NCI-H128 (cell line): Measurements from ENCODE around the gene MFSD12.
A peak's percentile ranks its signal among the peaks of the same experiment; 100 is the strongest.

Source experiments
- DNase-seq: peaks from one replicate; lab custom pipeline; 2025; ENCODE audit not compliant: unreplicated experiment; lab: John Stamatoyannopoulos, UW

Gene MFSD12

DNA sequence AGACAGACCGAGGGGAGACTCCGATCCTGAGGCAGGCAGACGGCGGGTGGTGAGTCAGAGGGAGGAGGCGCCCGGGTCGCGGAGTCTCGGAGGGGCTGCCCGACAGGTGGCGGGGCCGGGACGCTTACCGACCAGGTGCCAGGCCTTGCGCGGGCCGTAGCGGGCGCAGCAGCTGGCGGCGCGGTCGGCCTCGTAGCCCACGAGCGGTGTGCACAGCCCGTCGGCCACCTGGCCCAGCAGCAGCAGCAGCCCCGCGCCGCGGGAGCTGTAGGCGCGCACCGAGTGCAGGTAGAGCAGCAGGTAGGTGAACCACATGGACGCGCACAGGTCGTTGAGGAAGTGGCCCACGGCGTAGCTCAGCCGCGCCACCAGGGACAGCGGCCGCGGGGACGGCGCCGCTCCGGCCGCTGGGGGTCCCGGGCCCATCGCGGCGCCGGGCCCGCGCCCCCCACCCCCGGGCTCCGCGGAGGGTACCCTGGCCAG, 367 bp downstream of the MFSD12 start:
- peak; percentile 2 for DNase-seq

DNA sequence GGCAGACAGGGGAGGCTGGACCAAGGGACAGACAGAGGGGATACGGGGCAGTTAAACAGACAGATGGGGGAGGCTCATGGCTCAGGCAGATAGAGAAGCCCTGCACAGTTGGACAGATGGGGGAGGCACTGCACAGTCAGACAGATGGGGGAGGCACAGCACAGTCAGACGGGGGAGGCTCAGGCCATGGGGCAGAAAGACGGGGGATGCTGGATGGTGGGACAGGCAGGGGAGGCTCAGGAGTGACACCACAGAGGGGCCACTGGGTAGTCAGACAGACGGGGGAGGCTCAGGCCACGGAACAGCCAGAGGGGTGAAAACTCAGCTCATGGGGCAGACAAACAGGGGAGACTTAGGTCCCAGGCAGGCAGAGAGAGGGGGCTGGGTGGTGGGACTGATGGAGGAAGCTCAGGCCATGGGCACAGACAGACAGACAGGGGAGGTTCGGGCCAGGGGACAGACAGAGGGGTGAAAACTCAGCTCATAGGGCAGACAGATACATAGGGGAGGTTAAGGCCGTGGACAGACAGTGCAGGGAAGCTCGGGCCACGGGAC, 886 bp downstream of the MFSD12 start:
- no peak for DNase-seq

DNA sequence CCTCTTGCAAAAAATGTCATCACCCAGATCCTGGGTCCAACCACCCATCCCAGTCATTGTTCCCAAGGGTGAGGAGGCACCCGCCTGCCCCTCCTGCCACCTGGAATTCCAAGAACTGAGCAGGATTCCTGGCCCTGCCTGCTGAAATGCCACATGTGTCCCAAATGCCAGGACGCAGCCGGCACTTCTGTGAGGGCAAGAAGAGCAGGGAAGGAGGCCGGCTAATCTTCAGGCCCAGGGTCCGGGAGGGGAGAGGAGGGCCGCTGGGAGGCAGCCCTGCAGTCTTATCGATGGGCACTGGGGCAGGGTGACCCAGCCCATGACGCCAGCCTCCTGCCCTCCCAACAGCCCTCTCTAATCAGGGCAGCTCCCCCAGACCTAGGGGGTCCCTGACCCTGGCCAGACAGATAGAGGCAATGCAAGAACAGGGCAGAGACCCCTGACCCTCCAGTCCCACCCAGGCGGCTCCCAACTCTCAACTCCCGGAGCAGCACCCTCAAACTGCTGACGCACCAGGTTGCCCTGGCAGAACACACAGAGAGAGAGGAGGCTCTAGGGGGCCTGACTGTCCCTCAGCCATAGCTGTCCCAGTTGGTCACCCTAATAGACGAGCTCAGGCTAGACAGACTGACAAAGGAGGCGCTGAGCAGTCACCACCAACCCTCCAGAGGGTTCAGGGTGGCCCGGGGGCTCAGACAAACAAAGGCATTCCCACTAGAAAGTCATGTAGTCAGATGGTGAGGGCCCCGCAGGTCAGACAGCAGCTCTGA, 1.5 kb downstream of the MFSD12 start:
- no peak for DNase-seq

DNA sequence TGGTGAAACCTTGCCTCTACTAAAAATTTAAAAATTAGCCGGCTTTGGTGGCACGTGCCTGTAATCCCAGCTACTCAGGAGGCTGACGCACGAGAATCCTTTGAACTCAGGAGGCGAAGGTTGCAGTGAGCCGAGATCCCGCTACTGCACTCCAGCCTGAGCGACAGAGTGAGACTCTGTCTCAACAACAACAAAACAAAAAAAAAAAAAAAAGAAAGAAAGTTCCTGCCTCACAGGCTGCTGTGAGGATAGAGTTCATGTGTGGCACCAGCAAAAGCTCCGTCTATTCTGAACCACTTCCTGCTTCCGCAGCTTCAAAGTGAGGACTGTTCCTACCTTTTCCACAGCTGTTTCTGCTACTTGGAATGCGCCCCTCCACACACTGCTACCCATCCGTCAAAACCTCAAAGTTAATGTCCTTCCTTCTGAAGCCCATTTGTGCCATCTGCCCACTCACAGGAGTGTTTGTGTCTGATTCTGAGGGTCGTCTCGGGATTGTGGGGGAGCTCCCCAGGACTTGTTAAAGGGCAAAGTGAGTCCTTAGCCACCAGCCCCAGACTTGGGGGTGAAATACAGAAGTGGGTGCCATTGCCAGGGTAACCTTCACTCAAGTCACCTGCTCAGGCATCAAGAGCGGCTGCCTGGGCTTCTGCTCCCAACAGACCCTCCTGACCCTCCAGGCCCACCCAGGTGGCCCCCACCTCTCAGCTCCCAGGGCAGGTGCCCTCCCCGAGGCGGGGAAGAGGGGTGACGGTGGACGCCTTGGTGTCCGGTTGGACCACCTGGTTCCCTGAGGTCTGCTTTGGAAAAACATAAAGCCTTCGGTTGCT, 2.9 kb downstream of the MFSD12 start:
- no peak for DNase-seq

DNA sequence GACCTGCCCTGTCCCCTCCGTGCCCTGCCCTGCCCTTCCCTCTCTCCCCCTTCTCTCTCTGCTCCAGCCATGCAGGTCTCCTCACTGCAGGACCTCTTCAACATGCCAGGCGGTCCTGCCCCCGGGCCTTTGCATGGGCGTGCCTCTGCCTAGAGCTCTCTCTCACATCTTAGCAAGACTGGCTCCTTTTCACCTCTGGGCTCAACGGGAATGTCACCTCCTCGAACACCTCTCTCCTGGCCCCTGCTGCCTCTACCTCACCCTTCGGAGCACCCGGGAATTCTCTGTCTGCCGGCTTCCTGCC, 5.6 kb downstream of the MFSD12 start:
- DNase-seq: no peak

DNA sequence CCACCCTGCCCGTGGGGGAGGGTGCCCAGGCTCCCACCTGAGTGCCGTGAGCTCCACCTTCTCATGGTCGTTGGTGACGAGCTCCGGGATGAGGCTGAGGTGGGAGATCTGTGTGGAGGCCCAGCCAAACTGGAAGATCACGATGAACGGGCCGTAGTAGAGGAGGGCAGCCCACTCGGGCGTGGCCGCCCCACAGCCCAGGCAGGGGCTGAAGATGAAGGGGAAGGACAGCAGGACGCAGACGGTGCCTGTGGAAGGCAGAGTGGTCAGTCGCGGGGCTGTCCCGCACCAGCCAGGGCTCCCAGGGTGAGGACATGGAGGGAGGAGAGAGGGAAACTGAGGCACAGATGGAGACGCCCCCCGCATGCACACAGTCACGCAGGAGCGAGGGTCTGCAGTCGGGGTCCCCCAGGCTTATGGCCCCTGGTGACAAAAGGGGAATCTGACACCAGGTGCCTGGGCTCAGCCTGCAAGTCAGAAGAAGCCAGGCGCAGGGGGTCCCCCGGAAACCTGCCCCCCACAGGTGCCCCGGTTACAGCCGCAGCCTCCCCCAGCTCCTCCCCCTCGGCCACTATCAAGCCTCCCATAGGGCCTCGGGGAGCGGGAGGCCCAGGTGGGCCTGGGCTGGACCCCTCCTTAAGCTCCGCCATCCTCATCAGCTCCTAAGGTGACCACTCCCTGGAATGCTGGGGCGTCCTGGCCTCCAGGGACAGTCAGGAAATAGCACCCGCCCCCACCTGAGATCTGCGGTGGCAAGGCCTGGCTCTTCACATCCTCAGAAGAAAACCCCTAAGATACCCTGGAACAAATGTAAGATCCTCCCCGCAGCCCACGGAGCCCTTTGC, 6.2 kb downstream of the MFSD12 start:
- no peak for DNase-seq

DNA sequence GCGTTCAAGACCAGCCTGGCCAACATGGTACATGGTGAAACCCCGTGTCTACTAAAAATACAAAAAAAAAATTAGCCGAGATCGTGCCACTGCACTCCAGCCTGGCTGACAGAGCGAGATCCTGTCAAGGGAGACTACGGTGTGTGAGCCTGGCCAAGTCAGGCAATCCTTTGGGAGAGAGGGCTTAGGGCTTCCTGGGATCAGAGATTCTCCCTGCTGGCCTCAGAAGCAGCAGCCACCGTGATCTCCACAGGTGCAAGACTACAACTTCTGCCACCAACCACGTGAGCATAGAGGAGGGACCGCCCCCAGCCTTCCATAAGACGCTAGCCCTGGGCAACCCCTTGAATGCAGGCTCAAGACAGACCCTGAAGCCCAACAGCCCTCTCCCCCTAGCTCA, 7.6 kb downstream of the MFSD12 start:
- DNase-seq: no peak

DNA sequence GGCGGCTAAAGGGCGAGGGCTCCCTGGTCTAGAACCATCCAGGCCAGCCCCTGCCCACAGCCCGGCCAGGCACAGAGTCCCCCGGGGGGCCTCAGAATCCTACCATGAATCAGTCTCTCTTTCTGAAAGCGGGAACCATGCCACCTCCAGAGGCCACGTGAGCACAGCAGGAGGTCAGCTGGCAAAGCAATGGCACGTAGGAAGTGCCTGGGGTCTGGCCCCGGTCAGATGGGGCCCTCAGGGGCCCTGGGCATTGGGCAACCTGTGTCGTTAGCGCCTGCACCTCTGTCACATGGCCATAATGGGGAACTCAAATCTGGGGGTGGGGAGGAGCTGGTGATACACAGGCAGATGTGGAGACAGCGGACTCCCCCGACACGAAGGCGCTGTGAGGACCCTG, 8.8 kb downstream of the MFSD12 start:
- DNase-seq: no peak

DNA sequence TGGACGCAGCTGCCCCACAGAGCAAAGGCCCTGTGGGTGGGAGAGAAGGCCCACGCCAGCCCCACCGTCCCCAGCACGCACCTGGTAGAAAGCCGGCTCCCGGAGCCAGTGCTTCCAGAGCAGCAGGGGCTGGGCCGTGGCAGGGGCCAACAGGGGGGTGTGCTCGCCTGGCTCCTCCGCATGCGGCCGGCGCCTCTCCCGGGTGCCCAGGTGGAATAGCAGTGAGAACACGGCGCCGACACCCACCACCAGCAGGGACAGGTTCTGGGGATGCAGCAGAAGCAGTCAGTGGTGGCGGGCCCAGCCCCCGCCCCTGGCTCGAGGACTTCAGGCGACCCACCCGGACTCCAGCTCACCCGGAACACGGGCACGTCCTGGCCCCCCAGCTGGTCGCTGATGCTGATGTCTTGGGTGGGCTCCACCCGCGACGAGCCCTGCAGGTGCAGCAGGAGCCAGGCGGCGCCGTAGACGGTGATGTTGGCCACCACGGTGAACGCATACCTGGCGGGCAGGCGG, 9.6 kb downstream of the MFSD12 start:
- no peak for DNase-seq

DNA sequence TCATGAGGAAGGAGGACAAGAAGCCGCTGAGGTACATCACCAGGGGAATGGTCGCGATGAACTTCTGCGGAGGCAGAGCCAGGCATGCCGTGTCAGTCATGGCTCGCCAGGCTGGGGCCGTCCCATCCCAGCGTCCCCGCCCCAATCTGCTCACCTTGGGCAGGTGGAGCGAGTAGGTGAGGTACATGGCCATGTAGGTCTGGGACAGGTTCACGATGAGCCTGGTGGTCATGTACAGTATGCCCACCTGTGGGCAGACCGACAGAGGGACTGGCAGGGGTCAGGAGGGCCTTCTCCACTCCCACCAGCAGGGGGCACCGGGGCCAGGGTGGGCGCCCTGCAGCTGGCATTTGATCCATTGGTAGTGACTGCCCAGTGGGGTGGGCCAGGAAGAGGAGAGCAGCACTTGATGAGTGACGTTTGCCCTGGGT, 10.1 kb downstream of the MFSD12 start:
- DNase-seq: no peak

DNA sequence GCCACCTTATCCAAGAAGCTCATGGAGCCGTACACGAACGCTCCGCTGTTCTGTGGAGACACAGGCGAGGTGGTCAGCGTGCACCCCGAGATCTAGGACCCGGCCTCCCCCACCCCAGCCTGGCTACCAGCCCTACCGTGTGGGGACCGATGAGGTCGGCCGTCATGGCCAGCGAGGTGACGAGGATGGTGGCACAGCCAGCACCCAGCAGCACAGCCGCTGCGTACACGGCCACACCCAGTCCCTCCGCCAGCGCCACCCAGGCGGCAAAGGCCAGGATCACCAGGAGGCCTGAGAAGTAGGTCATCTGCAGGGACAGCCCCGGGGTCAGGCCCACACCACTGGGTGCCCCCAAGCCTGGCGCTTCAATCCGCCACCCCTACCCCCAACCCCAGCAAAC, 11.3 kb downstream of the MFSD12 start:
- DNase-seq: no peak

DNA sequence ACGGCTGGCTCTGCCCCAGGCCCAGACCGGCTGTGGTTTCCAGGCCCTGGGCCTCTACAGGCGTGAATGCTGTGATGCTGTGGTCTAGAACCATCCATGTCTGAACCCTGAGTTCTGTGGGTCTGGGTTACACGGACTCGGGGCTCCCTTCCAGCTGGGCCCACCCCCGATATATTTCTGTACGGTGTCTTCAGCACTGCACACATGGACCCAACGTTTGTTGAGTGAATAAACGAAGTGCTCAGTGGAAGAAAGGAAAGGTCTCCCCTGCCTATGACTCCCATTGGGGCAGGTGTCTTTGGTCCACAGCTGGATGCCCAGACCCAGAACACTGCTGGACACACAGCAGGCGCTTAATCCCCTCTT, 11.7 kb downstream of the MFSD12 start:
- no peak for DNase-seq

DNA sequence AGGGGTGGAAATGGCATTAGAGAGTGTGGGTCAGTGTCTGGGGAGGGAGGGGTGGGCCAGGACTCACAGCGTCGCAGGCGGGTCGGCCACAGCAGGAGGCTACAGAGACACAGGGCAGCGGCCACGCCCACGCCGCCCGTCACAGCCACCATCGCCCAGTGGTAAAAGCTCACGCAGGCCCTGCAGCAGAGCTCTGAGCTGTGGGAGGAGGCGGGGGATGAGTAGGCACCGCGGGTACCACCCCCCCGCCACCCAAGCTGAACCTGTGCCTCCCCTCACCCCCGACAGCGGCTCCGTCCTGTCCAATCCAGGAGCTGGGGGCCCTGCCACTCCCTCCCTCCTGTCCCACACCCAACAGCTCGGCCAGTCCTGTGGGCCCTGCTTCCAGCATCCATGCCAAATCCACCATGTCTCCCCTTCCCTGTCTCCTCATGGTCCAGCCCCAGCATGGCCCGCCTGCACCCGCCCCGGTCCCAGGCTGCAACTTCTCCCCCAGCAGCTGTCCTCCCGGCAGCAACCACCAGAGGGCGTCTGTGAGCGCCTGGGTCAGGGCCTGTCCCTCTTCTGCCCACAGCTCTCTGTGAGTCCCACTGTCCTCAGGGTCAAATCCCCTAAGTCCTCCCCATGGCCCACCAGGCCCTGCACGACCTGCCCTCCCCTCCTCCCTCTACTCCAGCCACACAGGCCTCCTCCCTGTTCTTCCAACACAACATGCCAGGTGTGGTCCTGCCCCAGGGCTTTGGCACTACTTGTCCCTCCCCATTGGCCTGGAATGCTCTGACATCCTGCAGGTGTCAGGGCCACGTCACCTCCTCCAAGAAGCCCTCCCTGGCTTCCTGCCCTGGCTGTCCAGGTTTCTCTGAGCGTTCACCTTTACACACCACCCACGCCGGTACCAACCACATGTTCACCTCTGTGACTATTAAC, 12.4 kb downstream of the MFSD12 start:
- DNase-seq: peak; percentile 3

DNA sequence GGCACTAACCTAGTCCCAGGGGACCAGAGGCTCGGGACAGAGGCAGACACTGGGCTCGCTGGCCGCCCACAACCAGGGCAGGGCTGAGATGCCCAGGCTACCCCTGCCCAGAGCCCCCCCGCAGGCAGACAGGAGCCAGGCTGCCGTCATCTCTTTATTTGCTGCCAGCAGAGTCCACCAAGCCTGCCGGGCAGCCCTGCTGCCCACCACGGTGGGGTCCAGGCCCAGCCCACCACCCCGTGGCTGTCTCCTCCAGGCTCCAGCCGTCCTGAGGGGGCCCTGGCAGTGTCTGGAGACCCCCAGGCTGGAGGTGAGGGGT, 13.4 kb downstream of the MFSD12 start:
- no peak for DNase-seq

DNA sequence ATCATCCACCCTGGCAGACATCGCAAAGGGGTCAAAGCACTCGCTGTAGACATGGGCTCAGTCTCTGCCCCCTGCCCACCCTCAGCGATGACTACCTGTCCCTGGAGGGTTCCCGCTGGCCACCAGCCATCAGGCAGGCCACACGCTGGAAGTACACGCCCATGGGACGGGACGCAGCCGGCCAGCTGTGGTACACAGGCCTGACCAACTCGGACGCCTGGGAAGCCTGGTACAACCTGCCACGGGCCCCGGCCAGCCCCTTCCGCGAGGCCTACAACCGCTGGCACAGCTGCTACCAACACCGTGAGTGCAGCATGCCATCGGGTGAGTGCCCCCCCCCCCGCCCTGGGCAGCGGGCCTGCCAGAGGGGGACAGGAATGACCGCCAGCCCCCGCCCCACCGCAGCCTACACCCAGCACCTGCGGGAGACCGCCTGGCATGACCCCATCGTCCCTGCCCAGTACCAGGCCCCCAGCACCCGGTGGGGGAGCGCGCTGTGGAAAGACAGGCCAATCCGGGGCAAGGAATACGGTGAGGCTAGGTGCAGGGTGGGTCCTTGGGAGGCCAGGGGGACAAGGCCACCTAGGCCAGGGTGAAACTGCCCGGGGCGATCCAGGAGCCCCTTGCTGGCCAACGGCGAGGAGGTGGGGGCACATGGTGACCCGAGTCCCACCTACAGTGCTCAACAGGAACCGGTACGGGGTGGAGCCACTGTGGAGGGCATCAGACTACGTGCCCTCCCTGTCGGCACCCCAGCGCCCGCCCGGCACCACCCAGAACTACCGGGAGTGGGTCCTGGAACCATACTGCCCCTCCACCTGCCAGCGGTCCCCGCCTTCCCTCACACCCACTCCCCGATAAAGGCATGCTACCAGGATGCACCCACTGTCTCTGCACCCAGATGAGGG, 14.0 kb downstream of the MFSD12 start:
- DNase-seq: no peak

DNA sequence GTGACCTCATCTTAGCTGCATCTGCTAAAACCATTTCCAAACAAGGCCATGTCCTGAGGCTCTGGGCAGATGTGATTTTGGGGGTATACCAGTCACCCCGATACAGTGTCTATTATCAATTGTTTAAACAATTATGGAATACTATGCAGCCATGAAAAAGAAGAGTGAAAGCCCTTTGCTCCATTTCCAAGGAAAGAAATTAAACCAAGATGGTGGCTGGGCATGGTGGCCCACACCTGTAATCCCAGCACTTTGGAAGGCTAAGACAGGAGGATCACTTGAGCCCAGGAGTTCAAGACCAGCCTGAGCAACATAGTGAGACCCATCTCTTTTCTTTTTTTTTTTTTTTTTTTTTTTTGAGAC, 17.6 kb downstream of the MFSD12 start:
- DNase-seq: no peak

DNA sequence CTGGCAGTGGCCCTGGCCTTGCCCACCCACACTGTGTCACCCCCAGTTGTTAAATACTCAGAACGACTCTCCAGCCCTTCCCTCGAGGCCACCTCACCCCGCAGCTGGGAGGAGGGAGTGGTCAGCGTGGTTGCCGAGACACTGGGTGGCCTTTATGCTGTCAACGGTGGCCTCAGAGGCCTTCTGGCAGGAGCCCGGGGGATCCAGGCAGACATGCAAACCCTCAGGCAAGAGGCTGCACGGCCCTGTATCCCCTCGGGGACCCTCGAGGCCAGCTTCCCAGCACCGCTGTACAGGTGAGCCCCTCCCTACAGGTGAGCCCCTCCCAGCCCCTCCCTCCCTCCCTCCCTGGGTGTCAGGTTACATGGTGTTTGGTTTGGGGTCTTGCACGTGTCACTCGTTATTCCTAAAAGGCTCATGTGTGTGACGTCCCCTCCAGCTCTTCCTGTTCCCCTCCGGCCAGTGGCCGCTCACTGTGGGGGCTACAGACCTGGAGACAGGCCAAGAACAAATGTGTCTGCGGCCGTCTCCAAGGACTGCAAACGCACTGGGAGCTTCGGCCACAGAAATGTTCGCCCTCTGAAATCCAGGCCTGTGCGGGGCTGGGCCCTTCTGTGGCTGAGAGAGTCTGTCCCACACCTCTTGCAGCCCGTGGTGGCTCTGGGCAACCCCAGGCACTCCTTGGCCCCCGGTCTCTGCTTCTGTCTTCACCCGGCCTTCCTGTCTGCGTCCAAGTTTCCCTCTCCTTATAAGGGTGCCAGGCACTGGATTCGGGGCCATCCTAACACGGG, 18.2 kb downstream of the MFSD12 start, which contains the start of gene TEKTIP1:
Gene TEKTIP1 (plus strand): TSS at position 210 of the 791 bp plus-strand sequence. CDS start 4 bp downstream, at position 214.
- no peak for DNase-seq

DNA sequence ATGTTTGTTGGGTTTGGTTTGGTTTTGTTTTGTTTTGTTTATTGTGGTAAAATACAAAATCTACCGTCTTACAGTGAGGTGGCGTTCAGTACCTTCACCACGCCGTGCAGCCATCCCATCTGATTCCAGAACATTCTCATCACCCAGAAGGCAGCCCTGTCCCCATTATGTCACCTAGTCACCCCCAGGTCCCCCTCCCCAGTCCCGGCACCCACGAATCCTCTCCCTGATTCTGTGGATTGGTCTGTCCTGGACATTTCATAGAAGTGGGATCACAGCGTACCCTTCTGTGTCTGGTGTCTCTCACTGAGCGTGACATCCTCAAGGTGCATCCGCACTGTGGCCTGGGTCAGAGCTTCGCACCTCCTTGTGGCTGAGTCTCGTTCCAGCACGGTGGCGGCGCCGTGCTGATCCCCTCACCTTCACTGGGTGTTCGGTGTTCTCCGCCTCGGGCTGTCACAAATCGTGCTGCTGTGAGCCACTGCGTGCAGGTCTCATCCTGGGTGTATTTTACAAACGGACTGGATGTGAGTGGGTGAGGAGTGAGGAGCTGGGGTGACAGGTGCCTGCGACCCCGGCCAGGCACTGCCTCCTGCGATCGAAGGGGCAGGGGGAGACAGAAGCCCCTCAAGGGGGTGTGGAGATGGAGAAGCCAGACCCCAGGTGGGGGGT, 19.0 kb downstream of the MFSD12 start:
- no peak for DNase-seq
